ENCODE measurements around the gene GRPEL2.
"Not testable (repeated sequence)": the region's sequence is repeated elsewhere in the genome, so short reads cannot be mapped to it uniquely, and the experiment has no call there.

Gene GRPEL2

DNA sequence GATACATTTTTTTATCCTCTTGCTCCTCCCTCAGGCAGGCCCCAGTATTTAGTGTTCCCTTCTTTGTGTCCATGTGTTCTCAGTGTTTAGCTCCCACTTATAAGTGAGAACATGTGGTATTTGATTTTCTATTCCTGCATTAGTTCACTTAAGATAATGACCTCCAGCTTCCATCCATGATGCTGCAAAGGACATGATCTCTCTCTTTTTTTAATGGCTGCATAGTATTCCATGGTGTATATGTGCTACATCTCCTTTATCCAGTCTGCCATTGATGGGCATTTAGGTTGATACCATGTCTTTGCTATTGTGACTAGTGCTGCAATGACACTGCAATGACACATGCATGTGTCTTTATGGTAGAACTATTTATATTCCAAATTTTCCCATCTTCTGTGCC is 49.7 kb downstream of the GRPEL2 start:
- H3K4me3 ChIP-seq; H3K27me3 ChIP-seq (ENCODE audit: low read depth); H3K9me3 ChIP-seq; H3K36me3 ChIP-seq (replicated peaks); DNase-seq (ENCODE audit: low spot score in 2 of 2); H3K4me1 ChIP-seq; in situ Hi-C loops (cut with MboI; ENCODE audit: low sequenced_read_pairs): not testable (repeated sequence)

DNA sequence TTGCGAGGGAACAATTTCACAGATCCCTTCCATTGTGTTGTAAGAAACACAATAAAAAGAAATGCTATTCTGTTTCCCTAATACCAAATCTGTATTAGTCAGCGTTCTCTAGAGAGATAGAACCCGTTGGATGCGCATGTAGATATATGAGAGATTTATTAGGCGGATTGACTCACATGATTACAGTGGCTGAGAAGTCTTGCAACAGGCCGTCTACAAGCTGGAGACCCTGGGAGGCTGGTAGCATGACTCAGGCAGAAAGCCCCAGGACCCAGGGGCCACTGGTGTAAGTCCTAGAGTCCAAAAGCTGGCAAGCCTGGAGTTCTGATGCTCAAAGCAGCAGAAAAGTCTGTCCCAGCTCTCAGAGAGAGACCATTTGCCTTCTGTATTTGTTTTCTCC is 52.2 kb downstream of the GRPEL2 start:
- H3K27me3 ChIP-seq (ENCODE audit: low read depth) = no peaks in the 10 kb centered on the region
- H3K4me3 ChIP-seq = no peak overlapping the region
- H3K4me1 ChIP-seq = no peaks in the 10 kb centered on the region
- H3K36me3 ChIP-seq (replicated peaks) = no peaks in the 10 kb centered on the region
- no peak for DNase-seq (ENCODE audit: low spot score in 2 of 2)
- H3K9me3 ChIP-seq = no peaks in the 10 kb centered on the region
- in situ Hi-C loops (cut with MboI; ENCODE audit: low sequenced_read_pairs) = no loop called here

- H3K36me3 ChIP-seq (replicated peaks); in situ Hi-C loops (cut with MboI; ENCODE audit: low sequenced_read_pairs); H3K27me3 ChIP-seq (ENCODE audit: low read depth); H3K9me3 ChIP-seq; DNase-seq (ENCODE audit: low spot score in 2 of 2); H3K4me1 ChIP-seq; H3K4me3 ChIP-seq: not testable (repeated sequence)
Observed at GRCh38 chr5:149398747-149399266, 53.5 kb downstream of the GRPEL2 start.

DNA sequence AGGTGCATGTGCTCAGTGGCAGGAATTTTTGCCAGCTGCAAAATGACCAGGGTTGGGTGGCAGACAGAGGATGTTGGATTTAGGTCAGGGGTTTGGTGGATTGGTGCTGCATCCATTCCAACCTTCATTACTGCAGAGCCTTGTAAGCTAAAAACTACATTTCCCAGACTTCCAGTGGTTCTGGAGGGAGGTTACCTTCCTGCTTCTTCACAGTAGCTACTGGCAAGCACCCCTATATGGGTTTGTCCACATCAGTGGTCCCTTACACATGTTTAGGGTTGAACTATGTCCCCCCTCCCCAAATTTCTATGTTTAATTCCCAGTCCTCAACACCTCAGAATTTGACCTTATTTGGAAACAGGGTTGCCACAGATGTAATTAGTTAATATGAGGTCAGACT is 54.5 kb downstream of the GRPEL2 start:
- H3K4me3 ChIP-seq = no peak overlapping the region
- H3K9me3 ChIP-seq = no peaks in the 10 kb centered on the region
- H3K36me3 ChIP-seq (replicated peaks) = no peaks in the 10 kb centered on the region
- no peaks in the 10 kb centered on the region for H3K4me1 ChIP-seq
- DNase-seq (ENCODE audit: low spot score in 2 of 2) = no peak
- no peaks in the 10 kb centered on the region for H3K27me3 ChIP-seq (ENCODE audit: low read depth)
- in situ Hi-C loops (cut with MboI; ENCODE audit: low sequenced_read_pairs) = no loop called here

DNA sequence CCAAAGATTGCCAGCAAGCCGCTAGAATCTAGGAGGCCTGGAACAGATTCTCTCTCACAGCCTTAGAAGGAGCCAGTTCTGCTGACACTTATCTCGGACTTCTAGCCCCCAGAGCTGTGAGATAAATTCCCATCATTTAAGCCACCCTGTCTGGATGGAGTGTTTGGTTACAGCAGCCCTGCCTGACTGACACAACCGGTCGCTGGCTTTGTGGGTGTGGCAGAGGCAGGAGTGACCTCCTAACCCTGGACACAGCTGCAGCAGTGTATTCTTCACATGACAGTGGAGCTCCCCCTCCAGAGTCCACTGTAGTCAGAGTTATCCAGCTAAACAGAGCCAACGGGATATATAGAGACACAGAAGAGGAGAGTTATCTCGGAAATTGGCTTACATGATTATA is 55.0 kb downstream of the GRPEL2 start:
- Histone ChIP-seq H3K4me1 (no peaks in the 10 kb centered on the region), H3K9me3 (no peaks in the 10 kb centered on the region), H3K36me3 (replicated peaks) (no peaks in the 10 kb centered on the region), H3K27me3 (ENCODE audit: low read depth) (no peaks in the 10 kb centered on the region), H3K4me3 (no peak overlapping the region)
- in situ Hi-C loops (cut with MboI; ENCODE audit: low sequenced_read_pairs) = no loop called here
- no peak for DNase-seq (ENCODE audit: low spot score in 2 of 2)

DNA sequence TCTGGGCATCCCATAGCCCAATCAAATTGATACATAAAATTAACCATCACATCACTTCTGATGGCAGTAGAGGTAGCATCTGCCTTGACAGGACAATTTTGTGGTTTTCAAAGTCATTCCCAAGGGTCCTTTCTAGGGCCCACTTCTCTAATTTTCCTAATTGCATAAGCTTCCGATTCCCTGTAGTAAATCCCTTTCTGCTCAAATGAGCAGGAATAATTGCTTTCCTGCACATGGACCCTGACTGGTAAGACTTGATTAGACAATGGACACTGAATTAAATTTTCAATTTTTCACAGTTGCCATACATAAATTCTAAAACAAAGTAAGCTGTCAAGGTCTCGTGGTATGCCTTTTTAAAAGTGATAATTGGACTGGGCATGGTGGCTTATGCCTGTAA is 55.8 kb downstream of the GRPEL2 start:
- no peaks in the 10 kb centered on the region for H3K36me3 ChIP-seq (replicated peaks)
- in situ Hi-C loops (cut with MboI; ENCODE audit: low sequenced_read_pairs) = no loop called here
- H3K4me3 ChIP-seq = no peak overlapping the region
- no peaks in the 10 kb centered on the region for H3K4me1 ChIP-seq
- DNase-seq (ENCODE audit: low spot score in 2 of 2) = no peak
- no peaks in the 10 kb centered on the region for H3K27me3 ChIP-seq (ENCODE audit: low read depth)
- H3K9me3 ChIP-seq = no peaks in the 10 kb centered on the region

DNA sequence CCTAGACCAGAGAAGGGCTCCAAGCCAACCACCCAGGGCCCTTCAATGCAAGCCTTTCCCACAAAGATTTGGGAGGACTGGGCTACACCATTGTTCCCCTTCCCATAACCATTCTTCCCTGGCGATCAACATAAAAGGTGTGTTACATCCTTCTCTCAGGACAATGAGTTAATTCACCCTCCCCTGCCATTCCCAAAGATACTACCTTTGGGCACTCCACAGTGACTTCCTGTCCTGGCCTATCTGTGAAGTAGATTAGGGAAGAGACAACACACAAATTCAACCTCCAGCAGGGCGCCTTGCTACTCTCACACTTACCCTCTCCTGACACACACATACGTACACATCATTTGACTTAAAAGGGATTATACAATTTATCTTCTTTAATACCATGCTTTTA is 57.0 kb downstream of the GRPEL2 start:
- Histone ChIP-seq H3K4me1 (no peaks in the 10 kb centered on the region), H3K9me3 (no peaks in the 10 kb centered on the region), H3K27me3 (ENCODE audit: low read depth) (no peaks in the 10 kb centered on the region), H3K36me3 (replicated peaks) (no peaks in the 10 kb centered on the region), H3K4me3 (no peak overlapping the region)
- no peak for DNase-seq (ENCODE audit: low spot score in 2 of 2)
- in situ Hi-C loops (cut with MboI; ENCODE audit: low sequenced_read_pairs) = no loop called here

Measured in HAP-1 (cell line).